MV-4-11 (cell line): ENCODE measurements around the gene TLCD5.

ENCODE experiments used
- DNase-seq: peaks from one replicate; lab custom pipeline; 2025; lab: John Stamatoyannopoulos, UW

TLCD5 gene

DNA sequence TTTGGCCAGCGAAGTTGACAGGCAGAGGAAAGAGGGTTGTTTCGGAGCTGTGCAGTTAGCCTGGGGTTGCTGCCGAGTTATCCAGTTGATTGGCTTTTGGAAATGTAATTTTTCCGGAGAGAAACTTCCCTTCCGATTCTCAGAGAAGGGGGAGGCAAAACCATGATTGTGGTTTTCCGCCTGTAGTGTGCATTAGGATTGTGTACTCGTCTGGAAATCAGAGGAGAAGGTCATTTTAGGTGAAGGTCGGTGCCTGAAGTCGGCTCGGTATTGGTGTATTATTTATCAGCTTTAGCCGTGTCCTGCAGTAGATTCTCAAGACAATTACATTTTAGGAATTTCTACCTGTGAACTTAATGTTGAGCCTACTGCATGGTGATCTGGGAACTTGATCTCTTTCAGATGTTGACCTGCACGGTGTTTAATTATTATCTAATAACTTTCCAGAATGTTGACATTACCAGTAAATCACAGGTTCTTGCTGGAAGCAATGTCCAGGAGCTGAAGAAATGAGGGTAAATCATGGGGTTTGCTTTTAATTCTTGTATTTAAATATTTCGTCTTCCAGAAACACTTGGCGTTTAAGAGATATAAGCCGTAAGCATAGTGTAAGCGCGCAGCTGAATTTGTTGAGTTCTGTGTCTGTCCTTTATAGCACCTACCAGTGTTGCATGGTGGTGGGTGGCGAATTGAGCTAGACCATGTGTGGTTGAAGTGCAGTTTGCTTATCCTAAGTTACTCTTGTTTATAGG is 12.4 kb downstream of the TLCD5 start:
- peak; percentile 11 for DNase-seq

GRCh38 chr11:120338107-120338933 is 13.2 kb downstream of the TLCD5 start:
- DNase-seq: no peak

GRCh38 chr11:120339394-120339890 is 14.3 kb downstream of the TLCD5 start:
- no peak for DNase-seq

GRCh38 chr11:120340529-120340928 is 15.4 kb downstream of the TLCD5 start:
- no peak for DNase-seq

DNA sequence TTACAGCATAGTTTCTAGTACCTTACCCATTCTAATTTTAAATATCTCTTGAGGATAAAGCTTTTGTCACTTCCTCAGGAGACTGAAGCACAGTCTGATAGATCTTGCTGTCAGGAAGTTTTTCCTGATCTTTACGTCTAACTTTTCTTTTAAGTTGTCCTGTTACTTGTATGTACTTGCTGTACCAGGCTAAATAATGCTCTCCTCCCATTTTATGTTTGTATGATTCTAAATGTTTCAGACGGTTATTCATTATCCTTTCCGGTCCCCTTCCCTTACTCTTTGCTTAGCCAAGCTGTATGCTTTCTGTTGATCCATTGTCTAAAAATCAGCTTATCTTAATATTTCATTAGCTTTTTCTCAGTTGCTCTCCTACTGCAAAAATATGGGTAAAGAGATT is 17.1 kb downstream of the TLCD5 start:
- no peak for DNase-seq

DNA sequence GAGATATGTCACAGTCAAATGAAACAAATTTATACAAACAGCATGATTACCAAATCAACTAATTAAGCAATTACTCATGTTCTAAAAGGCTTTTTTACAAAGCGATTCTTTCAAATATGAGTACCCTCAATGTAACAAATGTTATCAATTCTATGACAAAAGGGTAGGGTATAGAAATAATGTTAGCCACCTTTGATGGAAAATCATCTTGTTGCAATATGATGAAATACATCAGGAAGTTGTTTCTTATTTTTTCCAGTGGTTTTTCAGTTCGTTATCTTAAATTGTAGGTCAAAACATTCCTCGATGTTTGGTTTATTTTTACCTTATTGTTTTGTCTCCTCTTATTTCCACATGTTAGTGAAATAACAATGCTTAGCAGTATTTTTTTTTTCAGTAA is 17.6 kb downstream of the TLCD5 start:
- no peak for DNase-seq

GRCh38 chr11:120343429-120343828 is 18.3 kb downstream of the TLCD5 start:
- DNase-seq: peak; percentile 75

DNA sequence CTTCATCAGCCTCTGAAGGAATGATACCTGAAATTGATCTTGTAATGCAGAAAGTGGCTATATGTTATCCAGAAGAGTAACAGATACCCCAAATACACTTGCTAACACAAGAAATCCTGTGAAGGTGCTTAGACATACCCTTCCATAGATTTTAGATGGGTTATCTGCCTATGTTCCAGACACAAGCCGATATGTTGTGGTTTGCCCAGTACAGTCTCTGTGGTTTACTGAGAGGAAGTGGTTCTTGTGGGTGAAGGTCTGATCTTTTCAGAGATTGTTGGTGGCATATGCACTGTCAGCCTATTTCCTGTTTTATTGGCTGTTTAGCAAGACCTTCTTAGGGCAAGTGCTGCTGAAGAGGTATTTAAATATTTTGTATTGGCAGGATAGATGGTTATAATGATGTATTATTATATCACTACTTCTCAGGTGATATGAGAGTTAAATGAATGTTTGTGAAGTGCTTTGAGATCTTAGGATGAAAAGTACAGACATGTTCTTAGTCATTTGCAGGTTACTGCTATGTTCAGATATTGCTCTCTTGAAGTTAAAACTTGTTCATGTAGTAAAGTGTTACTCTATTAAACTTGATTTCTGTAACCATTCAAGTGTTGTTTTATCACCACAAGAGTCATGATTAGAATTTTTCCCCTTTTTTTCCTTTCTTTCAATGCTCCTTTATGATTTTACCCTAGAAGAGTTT is 19.4 kb downstream of the TLCD5 start:
- DNase-seq: peak; percentile 96

DNA sequence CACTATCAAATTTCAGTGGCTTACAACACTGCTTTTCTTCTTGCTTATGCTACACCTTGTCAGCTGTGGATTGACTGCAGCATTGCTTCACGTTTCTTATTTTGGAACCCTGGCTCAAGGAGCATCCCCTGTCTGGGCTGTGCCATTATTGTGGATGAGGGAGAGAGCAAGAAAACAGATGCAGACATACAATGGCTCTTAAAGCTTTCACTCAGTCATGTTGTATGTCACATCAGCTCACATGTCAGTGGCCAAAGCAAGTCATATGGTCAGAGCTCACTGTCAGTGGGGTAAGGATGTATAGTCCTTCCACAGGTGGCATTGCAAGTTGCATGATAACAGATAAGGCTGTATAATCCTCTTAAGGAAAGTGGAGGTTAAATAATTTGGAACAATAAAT is 21.1 kb downstream of the TLCD5 start:
- DNase-seq: no peak

DNA sequence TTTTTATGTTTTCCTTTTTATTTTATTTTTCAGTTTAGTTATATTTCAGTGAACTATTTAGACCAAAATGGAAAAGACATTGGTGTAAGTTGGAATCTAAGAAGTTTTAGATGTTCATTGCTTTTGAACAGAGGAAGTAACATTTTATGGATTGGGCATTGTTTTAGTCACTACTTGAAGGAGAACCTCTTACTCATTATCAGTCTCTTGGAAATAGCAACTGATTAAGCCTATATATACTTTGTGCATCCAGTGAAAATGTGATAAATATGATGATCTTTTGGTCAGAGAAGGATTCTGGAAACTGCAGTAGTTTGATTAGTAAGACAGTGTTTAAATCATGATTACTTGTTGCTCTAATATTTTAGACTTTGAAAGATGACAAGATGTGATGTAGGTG is 25.5 kb downstream of the TLCD5 start:
- no peak for DNase-seq

GRCh38 chr11:120352405-120352804 is 27.3 kb downstream of the TLCD5 start:
- no peak for DNase-seq

- no peak for DNase-seq
These were observed 29.0 kb downstream of the TLCD5 start for GRCh38 chr11:120354068-120354467.

DNA sequence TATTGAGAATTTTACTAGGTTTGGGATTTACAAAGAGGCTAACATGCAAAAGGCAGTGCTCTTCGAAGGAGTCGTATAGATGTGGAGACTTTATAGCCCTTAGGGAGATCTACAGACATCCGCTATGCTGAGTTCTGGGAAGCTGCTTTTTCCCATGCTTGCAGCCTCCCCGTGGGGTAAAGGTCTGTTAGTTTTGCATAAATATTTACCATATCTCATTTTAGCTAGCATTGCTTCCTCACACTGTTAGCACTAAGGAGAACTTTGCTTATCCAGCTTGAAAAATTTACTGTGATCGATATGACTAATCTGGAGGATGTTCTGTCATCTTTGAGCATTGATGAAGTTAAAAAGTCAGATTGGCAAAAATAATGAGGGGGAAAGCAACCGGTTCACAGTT is 29.7 kb downstream of the TLCD5 start:
- DNase-seq: no peak

- DNase-seq: no peak
These were observed 32.5 kb downstream of the TLCD5 start for GRCh38 chr11:120357620-120358019.

DNA sequence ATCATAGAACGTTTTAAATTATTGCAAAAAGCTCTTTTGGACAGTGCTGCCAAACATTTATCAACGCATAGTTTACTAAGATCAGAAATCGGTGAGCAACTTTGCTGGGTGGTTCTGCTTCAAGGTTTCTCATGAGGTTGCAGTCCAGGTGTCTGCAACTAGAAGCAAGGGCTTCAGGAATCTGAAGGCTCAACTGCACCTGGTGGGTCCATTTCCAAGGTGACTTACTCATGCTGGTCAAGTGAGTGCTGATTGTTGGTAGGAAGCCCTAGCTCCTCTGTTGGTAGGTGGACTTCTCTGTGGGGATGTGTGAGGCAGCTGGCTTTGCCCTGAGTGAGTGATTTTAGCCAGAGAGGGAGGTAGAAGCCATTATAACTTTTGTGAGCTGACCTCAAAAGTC is 33.6 kb downstream of the TLCD5 start:
- no peak for DNase-seq

GRCh38 chr11:120363436-120363835 is 38.3 kb downstream of the TLCD5 start:
- no peak for DNase-seq

DNA sequence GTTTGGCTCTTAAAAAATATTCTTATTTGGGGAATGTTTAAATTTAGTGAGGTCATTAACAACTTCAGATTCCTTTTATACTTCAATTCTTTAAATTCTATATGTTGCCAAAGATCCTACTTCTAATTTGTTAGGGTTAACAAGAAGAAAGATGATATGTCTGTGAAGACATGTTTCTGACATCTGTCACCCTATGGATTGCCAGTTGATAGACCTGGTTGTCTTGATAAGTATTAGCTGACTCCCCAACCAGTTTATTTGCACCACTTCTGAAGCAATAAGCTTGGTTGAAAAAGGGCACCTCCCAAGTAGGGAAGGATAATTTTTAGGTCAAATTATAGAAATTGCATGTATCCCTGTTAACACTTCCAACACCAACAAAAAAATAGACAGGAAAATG is 40.4 kb downstream of the TLCD5 start:
- DNase-seq: no peak

DNA sequence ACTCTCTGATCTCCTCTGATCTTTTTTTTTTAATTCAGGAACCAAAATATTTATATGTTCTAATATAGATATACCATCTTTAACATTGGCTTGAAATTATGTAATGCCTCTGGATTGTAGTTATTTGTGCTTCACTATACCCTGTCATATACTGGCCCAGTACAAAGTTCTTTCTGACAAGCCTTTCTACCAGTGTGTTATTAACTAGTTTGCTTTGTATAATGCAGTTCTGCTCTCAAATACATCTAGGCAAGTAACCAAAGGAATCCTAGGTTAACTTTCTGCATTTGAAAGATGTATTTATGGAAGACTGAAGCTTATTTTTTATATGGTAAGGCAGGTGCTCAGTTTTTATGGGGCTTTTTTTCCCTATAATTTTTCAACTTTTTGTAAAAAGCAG is 47.2 kb downstream of the TLCD5 start:
- DNase-seq: no peak

- DNase-seq: no peak
These were observed 50.0 kb downstream of the TLCD5 start for GRCh38 chr11:120375076-120375475.

GRCh38 chr11:120376547-120377182 is 51.6 kb downstream of the TLCD5 start:
- DNase-seq: no peak

- DNase-seq: no peak
These were observed 53.4 kb downstream of the TLCD5 start for GRCh38 chr11:120378474-120378873.

DNA sequence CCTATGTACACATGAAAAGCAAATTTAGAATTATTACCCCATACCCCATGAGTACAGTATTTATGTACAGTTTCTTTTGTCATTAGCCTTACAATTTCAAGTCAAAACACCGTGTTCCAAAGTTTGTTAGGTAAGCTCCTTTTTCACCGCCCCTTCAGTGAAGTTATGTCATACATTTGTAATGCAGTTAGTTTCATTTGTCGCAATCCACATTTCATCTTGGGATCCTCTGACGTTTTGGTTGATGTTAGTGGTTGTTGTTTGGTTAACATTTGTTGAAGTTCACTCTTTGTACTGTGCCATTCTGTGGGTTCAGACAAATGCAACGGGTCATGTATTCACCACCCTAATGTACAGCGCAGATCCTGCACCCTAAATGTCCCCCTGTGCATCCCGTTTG is 56.3 kb downstream of the TLCD5 start:
- DNase-seq: no peak
